Ectodermal cell (in vitro differentiated cells): Measurements from ENCODE around the gene WWTR1.

Source experiments
- H3K27ac ChIP-seq: 2 replicates; pipeline ENCODE4 v1.7.0; 2013; ENCODE audit warnings: mild to moderate bottlenecking, low read depth, low read length; ENCODE audit not compliant: insufficient read depth, poor library complexity, severe bottlenecking
- H3K27me3 ChIP-seq: 2 replicates; pipeline ENCODE4 v1.7.0; 2013; ENCODE audit warnings: mild to moderate bottlenecking, low read length; ENCODE audit not compliant: insufficient read depth, control insufficient read depth, poor library complexity, severe bottlenecking
- H3K36me3 ChIP-seq: one replicate; pipeline ENCODE4 v1.7.0; 2013; ENCODE audit warnings: low read length; ENCODE audit not compliant: control insufficient read depth, insufficient read depth
- H3K4me1 ChIP-seq: one replicate; pipeline ENCODE4 v1.7.0; 2013; ENCODE audit warnings: low read length; ENCODE audit not compliant: control insufficient read depth, insufficient read depth
- H3K4me3 ChIP-seq: 2 replicates; pipeline ENCODE4 v1.7.0; 2013; ENCODE audit warnings: low read depth, low read length, control low read depth; ENCODE audit not compliant: insufficient read depth
- H3K9me3 ChIP-seq: 2 replicates; pipeline ENCODE4 v1.7.0; 2013; ENCODE audit warnings: mild to moderate bottlenecking, low read length, moderate library complexity; ENCODE audit not compliant: control insufficient read depth
- WGBS, 2 experiments: methylation state at CpG; one replicate each; pipeline ENCODE4 v1.1.7; 2013; ENCODE audit warnings: missing lambda C conversion rate in 2 of 2; 5-methylcytosine and 5-hydroxymethylcytosine counted together

WWTR1 gene

GRCh38 chr3:149571381-149571780, 86.4 kb downstream of the WWTR1 start:
- Histone ChIP-seq H3K9me3 (no peaks in the 10 kb centered on the region), H3K36me3 (peaks cover 7% of the 10 kb centered on the region), H3K27me3 (no peaks in the 10 kb centered on the region), H3K27ac (no peak overlapping the region), H3K4me3 (no peak overlapping the region), H3K4me1 (peaks cover 27% of the 10 kb centered on the region)
- WGBS, 2 experiments, result 94 to 97% methylated on average over 2 of the region's 2 CpGs

GRCh38 chr3:149570016-149570415, 87.8 kb downstream of the WWTR1 start:
- Histone ChIP-seq H3K36me3 (peaks cover 7% of the 10 kb centered on the region), H3K4me1 (peaks cover 16% of the 10 kb centered on the region), H3K9me3 (no peaks in the 10 kb centered on the region), H3K27me3 (no peaks in the 10 kb centered on the region), H3K27ac (no peak overlapping the region), H3K4me3 (no peak overlapping the region)
- 92 to 94% methylated on average over 8 of the region's 8 CpGs for WGBS, 2 experiments

DNA sequence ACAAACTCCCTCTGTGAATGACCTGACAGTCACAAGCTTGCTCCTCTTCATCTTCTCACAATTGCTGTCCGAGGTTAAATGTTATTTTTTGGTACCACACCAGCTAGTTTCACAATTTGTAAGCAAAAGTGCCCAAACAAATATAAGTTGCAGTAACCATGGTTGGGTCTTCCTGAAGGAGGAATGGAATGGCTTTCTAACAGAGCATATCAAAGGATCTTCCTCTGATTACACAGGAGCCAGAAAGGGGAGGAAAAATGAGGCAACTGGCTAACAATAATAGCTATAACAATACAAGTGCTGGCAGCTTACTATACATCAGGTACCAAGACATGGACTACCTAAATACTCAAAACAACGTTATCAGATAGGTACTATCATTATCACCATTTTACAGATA, 90.4 kb downstream of the WWTR1 start:
- H3K27ac ChIP-seq, result no peak overlapping the region
- H3K9me3 ChIP-seq, result no peaks in the 10 kb centered on the region
- 88 to 89% methylated on average over 2 of the region's 2 CpGs for WGBS, 2 experiments
- H3K4me1 ChIP-seq, result peaks cover 20% of the 10 kb centered on the region
- H3K27me3 ChIP-seq, result no peaks in the 10 kb centered on the region
- H3K4me3 ChIP-seq, result no peak overlapping the region
- H3K36me3 ChIP-seq, result peaks cover 7% of the 10 kb centered on the region

DNA sequence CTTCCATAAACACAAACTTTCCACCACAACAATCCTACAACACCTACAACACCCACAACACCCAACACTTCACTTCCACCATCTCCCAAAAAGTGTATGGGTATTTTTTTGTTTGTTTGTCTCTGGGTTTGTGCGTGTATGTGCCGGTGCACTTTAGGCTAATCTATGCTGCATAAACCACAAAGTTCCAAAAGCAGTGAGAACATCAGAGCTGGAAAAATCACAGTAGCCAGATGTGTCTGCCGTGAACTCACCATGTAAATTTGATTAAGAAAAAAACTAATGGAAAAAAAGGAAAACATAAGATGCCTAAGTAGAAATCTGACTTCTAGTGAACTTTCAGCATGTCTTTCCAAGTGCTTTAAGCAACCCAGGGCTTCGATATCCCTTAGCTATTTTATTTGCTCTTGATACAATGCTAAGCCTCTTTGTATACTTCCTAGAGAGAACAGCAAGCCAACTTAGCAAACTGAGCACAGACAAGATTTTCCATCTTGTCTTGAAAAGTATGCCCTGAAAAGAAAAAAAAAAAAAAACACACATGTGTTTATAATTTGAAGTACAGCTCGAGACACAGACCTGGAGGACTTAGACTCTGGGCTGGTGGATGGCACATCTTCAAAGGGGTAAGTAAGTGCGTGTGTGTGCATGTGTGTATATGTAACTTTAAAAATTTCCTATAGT, 91.4 kb downstream of the WWTR1 start:
- no peaks in the 10 kb centered on the region for H3K27me3 ChIP-seq
- peaks cover 20% of the 10 kb centered on the region for H3K4me1 ChIP-seq
- WGBS, 2 experiments, result 95 to 98% methylated on average over 4 to 6 of the region's 6 CpGs
- H3K4me3 ChIP-seq, result no peak overlapping the region
- H3K9me3 ChIP-seq, result no peaks in the 10 kb centered on the region
- no peak overlapping the region for H3K27ac ChIP-seq
- peaks cover 2% of the 10 kb centered on the region for H3K36me3 ChIP-seq

GRCh38 chr3:149564079-149564478, 93.7 kb downstream of the WWTR1 start:
- peaks cover 29% of the 10 kb centered on the region for H3K4me1 ChIP-seq
- no peaks in the 10 kb centered on the region for H3K9me3 ChIP-seq
- H3K27ac ChIP-seq, result no peak overlapping the region
- H3K4me3 ChIP-seq, result no peak overlapping the region
- H3K27me3 ChIP-seq, result no peaks in the 10 kb centered on the region
- no peaks in the 10 kb centered on the region for H3K36me3 ChIP-seq
- WGBS, 2 experiments, result 89 to 92% methylated on average over 2 of the region's 2 CpGs

GRCh38 chr3:149563114-149563513, 94.7 kb downstream of the WWTR1 start:
- H3K36me3 ChIP-seq, result no peaks in the 10 kb centered on the region
- H3K4me1 ChIP-seq, result peaks cover 29% of the 10 kb centered on the region
- no peak overlapping the region for H3K27ac ChIP-seq
- H3K27me3 ChIP-seq, result no peaks in the 10 kb centered on the region
- no peaks in the 10 kb centered on the region for H3K9me3 ChIP-seq
- no peak overlapping the region for H3K4me3 ChIP-seq
- 87 to 90% methylated on average over 4 of the region's 5 CpGs for WGBS, 2 experiments

GRCh38 chr3:149560617-149561016, 97.2 kb downstream of the WWTR1 start:
- no peaks in the 10 kb centered on the region for H3K9me3 ChIP-seq
- 96 to 100% methylated on average over 3 of the region's 4 CpGs for WGBS, 2 experiments
- peaks cover 13% of the 10 kb centered on the region for H3K4me1 ChIP-seq
- no peak overlapping the region for H3K27ac ChIP-seq
- no peaks in the 10 kb centered on the region for H3K27me3 ChIP-seq
- H3K4me3 ChIP-seq, result no peak overlapping the region
- no peaks in the 10 kb centered on the region for H3K36me3 ChIP-seq

GRCh38 chr3:149560001-149560400, 97.8 kb downstream of the WWTR1 start:
- Histone ChIP-seq H3K4me1 (peaks cover 13% of the 10 kb centered on the region), H3K9me3 (no peaks in the 10 kb centered on the region), H3K27me3 (no peaks in the 10 kb centered on the region), H3K27ac (no peak overlapping the region), H3K36me3 (no peaks in the 10 kb centered on the region), H3K4me3 (no peak overlapping the region)
- WGBS, 2 experiments, result 96 to 98% methylated on average over 3 of the region's 3 CpGs

- Histone ChIP-seq H3K4me1 (peaks cover 17% of the 10 kb centered on the region), H3K36me3 (no peaks in the 10 kb centered on the region), H3K9me3 (no peaks in the 10 kb centered on the region), H3K27ac (no peak overlapping the region), H3K4me3 (no peak overlapping the region), H3K27me3 (no peaks in the 10 kb centered on the region)
- WGBS, 2 experiments, result 83% methylated on average over 1 of the region's 1 CpG; no CpG with 5 or more reads in 1 of the 2 experiments
These were observed 98.3 kb downstream of the WWTR1 start for GRCh38 chr3:149559525-149559924.

- no peaks in the 10 kb centered on the region for H3K9me3 ChIP-seq
- no peaks in the 10 kb centered on the region for H3K36me3 ChIP-seq
- H3K27ac ChIP-seq, result no peak overlapping the region
- H3K27me3 ChIP-seq, result no peaks in the 10 kb centered on the region
- 85 to 90% methylated on average over 2 of the region's 2 CpGs for WGBS, 2 experiments
- H3K4me3 ChIP-seq, result no peak overlapping the region
- H3K4me1 ChIP-seq, result peaks cover 13% of the 10 kb centered on the region
These were observed 101.9 kb downstream of the WWTR1 start for GRCh38 chr3:149555927-149556326.
